Dendritic cell treated with granulocyte-macrophage colony-stimulating factor and Interleukin-4, amounts not matched to agents 40 ng/mL and 50 ng/mL, for 4 days (primary cell): ENCODE results near the gene CYP24A1.

Experiments used
- H3K27ac Mint-ChIP-seq: one replicate; pipeline ENCODE4 v1.8.0; 2022; ENCODE audit warnings: mild to moderate bottlenecking, mixed read lengths
- H3K27me3 Mint-ChIP-seq: one replicate; pipeline ENCODE4 v1.8.0; 2022; ENCODE audit warnings: mild to moderate bottlenecking, mixed read lengths
- H3K36me3 Mint-ChIP-seq: one replicate; pipeline ENCODE4 v1.8.0; 2022; ENCODE audit warnings: low read depth, mixed read lengths
- H3K4me1 Mint-ChIP-seq: one replicate; pipeline ENCODE4 v1.8.0; 2022; ENCODE audit warnings: low read depth, mixed read lengths
- H3K4me3 Mint-ChIP-seq: one replicate; pipeline ENCODE4 v1.8.0; 2022; ENCODE audit warnings: mild to moderate bottlenecking, moderate library complexity, mixed read lengths
- H3K9me3 Mint-ChIP-seq: one replicate; pipeline ENCODE4 v1.8.0; 2022; ENCODE audit warnings: mixed read lengths
- intact Hi-C: fragments of 100-400 bp; cut with micrococcal nuclease; formaldehyde crosslinking; loops from one replicate; pipeline ENCODE4 v1.15.0; 2022

CYP24A1 gene

GRCh38 chr20:54161821-54162149, 12.0 kb downstream of the CYP24A1 start:
- H3K9me3 Mint-ChIP-seq: no peaks in the 10 kb centered on the region
- peaks cover 28% of the 10 kb centered on the region for H3K27me3 Mint-ChIP-seq
- H3K4me3 Mint-ChIP-seq: no peak overlapping the region
- intact Hi-C loops: no loop called here
- H3K27ac Mint-ChIP-seq: no peak overlapping the region
- no peaks in the 10 kb centered on the region for H3K4me1 Mint-ChIP-seq
- no peaks in the 10 kb centered on the region for H3K36me3 Mint-ChIP-seq

DNA sequence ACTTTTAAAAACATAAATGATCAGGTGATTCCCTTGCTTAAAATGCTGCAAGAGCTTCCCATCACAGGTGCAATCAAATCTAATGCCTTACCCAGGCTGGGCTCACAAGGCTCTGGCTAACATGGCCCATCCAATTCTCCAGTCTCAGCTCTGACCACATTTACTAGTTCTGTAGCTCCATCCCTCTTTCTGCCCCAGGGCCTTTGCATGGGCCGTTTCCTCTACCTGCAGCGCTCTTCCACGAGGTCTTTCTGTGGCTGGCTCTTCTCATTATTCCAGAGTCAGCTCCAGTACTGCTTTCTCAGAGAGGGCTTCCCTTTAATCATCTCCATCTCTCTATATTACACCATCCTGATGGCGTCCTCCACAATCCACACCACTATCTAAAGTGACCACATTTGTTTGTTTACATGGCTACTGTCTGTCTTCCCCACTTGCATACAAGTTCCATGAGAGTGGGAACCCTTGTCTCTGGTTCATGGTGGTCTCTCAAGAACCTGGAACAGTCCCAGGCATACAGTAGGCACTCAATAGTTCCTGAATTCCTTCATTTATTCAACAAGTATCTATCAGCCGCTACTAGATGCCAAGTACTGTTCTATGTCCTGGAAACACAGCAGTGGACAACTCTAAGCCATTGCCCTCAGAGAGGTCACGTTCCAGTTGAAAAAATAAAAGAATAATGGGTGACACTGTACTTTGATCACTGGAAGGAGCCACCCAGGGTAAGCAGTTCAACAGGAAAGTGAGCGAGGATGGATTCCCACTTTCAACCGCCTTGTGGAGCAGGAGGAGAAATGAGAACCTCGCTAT, 12.6 kb downstream of the CYP24A1 start:
- Mint-ChIP-seq H3K27ac (no peak overlapping the region), H3K27me3 (peaks cover 29% of the 10 kb centered on the region), H3K4me1 (no peaks in the 10 kb centered on the region), H3K9me3 (no peaks in the 10 kb centered on the region), H3K4me3 (no peak overlapping the region), H3K36me3 (no peaks in the 10 kb centered on the region)
- intact Hi-C loops: no loop called here

DNA sequence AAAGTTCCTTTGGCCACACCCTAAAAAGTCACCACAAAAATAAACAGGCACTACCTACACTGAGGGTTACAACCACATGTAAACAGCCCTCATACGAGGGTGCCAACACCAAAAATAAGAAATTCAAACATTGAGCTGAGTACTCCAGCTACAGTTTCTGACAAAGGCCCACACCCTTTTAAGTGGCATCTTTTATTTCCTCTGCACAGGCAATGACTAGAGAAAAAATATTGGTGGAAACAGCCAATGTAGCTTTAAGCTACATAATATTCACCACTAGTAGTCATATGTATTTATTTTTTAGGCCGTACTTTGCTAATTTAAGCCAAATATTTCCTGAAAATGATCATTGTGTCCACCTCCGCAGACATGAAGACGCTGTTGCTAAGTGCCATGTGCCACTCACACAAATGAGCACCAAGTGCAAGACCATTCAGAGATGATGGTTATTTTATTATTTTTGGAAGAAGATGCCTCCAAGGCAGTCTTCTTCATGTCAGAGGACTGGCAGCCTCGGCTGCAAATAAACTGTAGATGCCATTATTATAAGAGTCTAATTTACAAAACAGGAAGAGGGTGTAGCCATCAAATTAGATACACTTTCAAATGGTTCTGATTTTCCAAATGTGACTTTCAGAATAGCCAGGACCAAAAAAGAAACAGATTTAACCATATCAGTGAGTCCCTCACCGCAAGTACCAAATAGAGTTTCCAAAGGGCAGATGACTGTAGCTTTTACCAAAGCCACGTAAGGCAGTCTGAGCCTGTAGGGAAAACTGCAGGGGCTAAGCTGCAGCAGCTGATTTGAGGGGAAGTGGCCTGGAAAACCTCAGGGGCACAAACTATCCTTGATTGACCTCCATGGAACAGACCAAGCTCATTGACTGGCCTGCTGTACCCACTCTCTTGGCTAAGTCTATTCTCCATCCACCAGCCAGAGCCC, 13.4 kb downstream of the CYP24A1 start:
- Mint-ChIP-seq H3K27ac (no peak overlapping the region), H3K27me3 (peaks cover 28% of the 10 kb centered on the region), H3K9me3 (no peaks in the 10 kb centered on the region), H3K4me1 (no peaks in the 10 kb centered on the region), H3K36me3 (no peaks in the 10 kb centered on the region), H3K4me3 (no peak overlapping the region)
- intact Hi-C loops: no loop called here

- intact Hi-C loops: no loop called here
- H3K4me3 Mint-ChIP-seq: no peak overlapping the region
- H3K36me3 Mint-ChIP-seq: no peaks in the 10 kb centered on the region
These were observed 14.8 kb downstream of the CYP24A1 start for GRCh38 chr20:54158856-54159418.

DNA sequence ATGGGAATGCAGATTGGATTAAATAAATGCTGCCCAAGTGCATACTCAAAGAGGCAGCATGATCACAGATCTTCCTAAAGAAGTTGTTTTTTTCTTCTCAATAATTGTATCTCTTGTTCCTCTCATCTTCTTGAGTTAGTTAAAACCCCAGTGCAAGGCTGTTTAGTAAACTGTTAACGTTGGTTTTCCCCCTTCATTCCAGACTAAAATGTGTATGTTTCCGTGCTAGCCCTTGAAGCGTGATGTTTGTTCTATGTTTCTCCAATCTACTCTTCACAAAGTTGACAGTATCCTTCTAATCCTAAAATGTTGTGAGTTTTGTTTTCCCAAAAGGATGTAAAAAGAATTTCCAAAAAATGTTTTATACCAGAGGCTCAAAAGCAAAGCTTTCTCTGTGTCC, 15.6 kb downstream of the CYP24A1 start:
- Mint-ChIP-seq H3K27ac (no peak overlapping the region), H3K9me3 (no peaks in the 10 kb centered on the region), H3K27me3 (peaks cover 22% of the 10 kb centered on the region), H3K4me3 (no peak overlapping the region), H3K36me3 (no peaks in the 10 kb centered on the region), H3K4me1 (no peaks in the 10 kb centered on the region)
- intact Hi-C loops: no loop called here

More at GRCh38 chr20:54158856-54159418, 14.8 kb downstream of the CYP24A1 start:
- no peak overlapping the region for H3K27ac Mint-ChIP-seq
- H3K27me3 Mint-ChIP-seq: peaks cover 24% of the 10 kb centered on the region
- no peaks in the 10 kb centered on the region for H3K9me3 Mint-ChIP-seq
- no peaks in the 10 kb centered on the region for H3K4me1 Mint-ChIP-seq

DNA sequence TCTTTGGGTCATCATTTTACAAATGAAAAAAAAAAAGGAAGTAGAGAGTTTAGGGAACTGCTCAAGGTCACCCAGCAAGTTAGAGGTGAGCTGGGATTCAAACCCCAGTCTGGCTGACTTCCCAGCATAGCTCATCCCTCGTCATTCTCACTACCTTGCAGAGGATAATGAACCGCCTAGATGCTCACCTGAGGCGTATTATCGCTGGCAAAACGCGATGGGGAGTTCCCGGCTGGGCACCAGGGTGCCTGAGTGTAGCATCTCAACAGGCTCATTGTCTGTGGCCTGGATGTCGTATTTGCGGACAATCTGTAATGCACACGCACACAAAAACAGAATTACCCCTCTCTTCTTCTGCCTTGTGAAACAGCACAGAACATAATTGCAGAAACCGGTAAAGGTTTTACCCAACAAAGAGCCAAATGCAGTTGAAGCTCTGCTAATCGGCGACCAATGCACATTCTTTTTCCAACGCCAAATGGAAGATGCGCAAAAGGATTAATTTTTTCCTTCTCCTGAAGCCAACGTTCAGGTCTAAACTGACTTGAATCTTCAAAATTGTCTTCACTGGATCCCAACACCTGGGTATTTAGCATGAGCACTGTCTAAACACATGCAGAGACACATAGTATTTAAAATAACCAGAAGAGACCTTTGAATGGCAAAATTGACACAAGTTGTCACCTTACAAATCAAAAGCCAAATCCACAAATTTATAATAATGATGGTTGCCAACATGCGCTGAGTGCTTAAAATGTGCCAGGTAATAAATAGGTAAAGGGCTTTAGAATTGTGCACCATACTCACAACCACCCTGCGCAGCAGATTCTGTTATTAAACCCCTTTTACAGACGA, 16.6 kb downstream of the CYP24A1 start:
- H3K27me3 Mint-ChIP-seq: peaks cover 19% of the 10 kb centered on the region
- no peaks in the 10 kb centered on the region for H3K9me3 Mint-ChIP-seq
- intact Hi-C loops: no loop called here
- no peaks in the 10 kb centered on the region for H3K4me1 Mint-ChIP-seq
- H3K36me3 Mint-ChIP-seq: no peaks in the 10 kb centered on the region
- H3K27ac Mint-ChIP-seq: no peak overlapping the region
- no peak overlapping the region for H3K4me3 Mint-ChIP-seq

DNA sequence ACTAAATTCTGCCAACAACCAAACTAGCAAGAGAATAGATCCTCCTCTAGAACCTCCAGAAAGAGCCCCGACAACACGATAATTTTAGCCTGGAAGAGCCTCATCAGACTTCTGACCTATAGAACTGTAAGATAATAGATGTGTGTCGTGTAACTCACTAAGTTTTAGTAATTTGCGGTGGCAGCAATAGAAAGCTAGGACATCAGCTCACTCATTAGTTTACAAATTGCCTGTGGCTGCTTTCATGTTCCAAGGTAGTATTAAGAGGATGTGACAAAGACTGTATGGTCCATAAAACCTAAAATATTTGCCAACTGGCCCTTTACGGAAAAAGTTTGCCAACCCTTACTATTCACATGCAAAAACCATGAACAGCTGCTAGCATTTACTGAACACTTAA, 17.3 kb downstream of the CYP24A1 start:
- H3K9me3 Mint-ChIP-seq: no peaks in the 10 kb centered on the region
- peaks cover 16% of the 10 kb centered on the region for H3K27me3 Mint-ChIP-seq
- no peaks in the 10 kb centered on the region for H3K4me1 Mint-ChIP-seq
- no peak overlapping the region for H3K4me3 Mint-ChIP-seq
- no peaks in the 10 kb centered on the region for H3K36me3 Mint-ChIP-seq
- intact Hi-C loops: no loop called here
- no peak overlapping the region for H3K27ac Mint-ChIP-seq

- Mint-ChIP-seq H3K4me3 (no peak overlapping the region), H3K4me1 (peaks cover 4% of the 10 kb centered on the region), H3K27ac (no peak overlapping the region), H3K36me3 (no peaks in the 10 kb centered on the region), H3K27me3 (peaks cover 10% of the 10 kb centered on the region), H3K9me3 (no peaks in the 10 kb centered on the region)
- intact Hi-C loops: no loop called here
These were observed 18.0 kb downstream of the CYP24A1 start for GRCh38 chr20:54155736-54156317.

GRCh38 chr20:54154439-54154838, 19.3 kb downstream of the CYP24A1 start:
- intact Hi-C loops: no loop called here
- Mint-ChIP-seq H3K27me3 (peaks cover 9% of the 10 kb centered on the region), H3K4me3 (no peak overlapping the region), H3K36me3 (no peaks in the 10 kb centered on the region), H3K27ac (no peak overlapping the region), H3K9me3 (no peaks in the 10 kb centered on the region), H3K4me1 (peaks cover 5% of the 10 kb centered on the region)

- Mint-ChIP-seq H3K4me3 (no peak overlapping the region), H3K27me3 (peaks cover 11% of the 10 kb centered on the region), H3K9me3 (no peaks in the 10 kb centered on the region), H3K36me3 (no peaks in the 10 kb centered on the region), H3K27ac (no peak overlapping the region), H3K4me1 (peaks cover 5% of the 10 kb centered on the region)
- intact Hi-C loops: no loop called here
These were observed 19.9 kb downstream of the CYP24A1 start for GRCh38 chr20:54153847-54154246.

DNA sequence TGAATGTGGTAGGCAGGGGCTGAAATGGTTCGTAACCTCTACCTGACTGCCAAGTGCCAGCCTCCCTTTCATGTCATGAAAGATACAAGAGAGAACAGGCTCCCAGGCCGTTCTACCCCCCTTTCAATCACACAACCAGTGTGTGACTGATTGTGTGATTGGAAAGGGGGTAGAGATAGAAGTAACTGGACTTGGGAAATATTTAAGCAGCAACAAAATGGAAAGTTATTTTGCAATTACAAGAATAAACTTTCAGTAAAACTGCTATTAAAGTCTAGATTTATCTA, 20.8 kb downstream of the CYP24A1 start:
- Mint-ChIP-seq H3K9me3 (no peaks in the 10 kb centered on the region), H3K4me1 (peaks cover 5% of the 10 kb centered on the region), H3K4me3 (no peak overlapping the region), H3K36me3 (no peaks in the 10 kb centered on the region), H3K27ac (no peak overlapping the region), H3K27me3 (peaks cover 16% of the 10 kb centered on the region)
- intact Hi-C loops: no loop called here

- Mint-ChIP-seq H3K4me1 (peaks cover 5% of the 10 kb centered on the region), H3K4me3 (no peak overlapping the region), H3K9me3 (no peaks in the 10 kb centered on the region), H3K27me3 (peaks cover 18% of the 10 kb centered on the region), H3K27ac (no peak overlapping the region), H3K36me3 (no peaks in the 10 kb centered on the region)
- intact Hi-C loops: no loop called here
These were observed 21.4 kb downstream of the CYP24A1 start for GRCh38 chr20:54152227-54153040.
